Stimulated activated naive CD8-positive, alpha-beta T cell treated with anti-CD3 and anti-CD28 coated beads, Interleukin-15, Interleukin-2, amounts not matched to agents 100 ng/mL and 50 ng/mL, for 24 hours (primary cell): ENCODE data around the gene RNF123.
"Not testable (repeated sequence)": the region's sequence is repeated elsewhere in the genome, so short reads cannot be mapped to it uniquely, and the experiment has no call there.

ENCODE experiments used
- H3K27ac Mint-ChIP-seq: one replicate; pipeline ENCODE4 v1.8.0; 2021; ENCODE audit warnings: mild to moderate bottlenecking, mixed read lengths
- H3K27me3 Mint-ChIP-seq: one replicate; pipeline ENCODE4 v1.8.0; 2021; ENCODE audit warnings: mixed read lengths
- H3K36me3 Mint-ChIP-seq: one replicate; pipeline ENCODE4 v1.8.0; 2021; ENCODE audit warnings: low read depth, mixed read lengths
- H3K4me1 Mint-ChIP-seq: one replicate; pipeline ENCODE4 v1.8.0; 2021; ENCODE audit warnings: low read depth, mixed read lengths
- H3K4me3 Mint-ChIP-seq: one replicate; pipeline ENCODE4 v1.8.0; 2021; ENCODE audit warnings: mild to moderate bottlenecking, mixed read lengths
- H3K9me3 Mint-ChIP-seq: one replicate; pipeline ENCODE4 v1.8.0; 2021; ENCODE audit warnings: mixed read lengths

The RNF123 gene

GRCh38 chr3:49684453-49684852 is 4.9 kb upstream of the RNF123 start:
- Mint-ChIP-seq H3K4me1 (peaks cover 21% of the 10 kb centered on the region), H3K36me3 (peaks cover 18% of the 10 kb centered on the region)
- not testable (repeated sequence) for H3K9me3 Mint-ChIP-seq, H3K27ac Mint-ChIP-seq, H3K27me3 Mint-ChIP-seq, H3K4me3 Mint-ChIP-seq

- H3K36me3 Mint-ChIP-seq = peaks cover 11% of the 10 kb centered on the region
- H3K4me3 Mint-ChIP-seq, H3K27ac Mint-ChIP-seq, H3K27me3 Mint-ChIP-seq, H3K9me3 Mint-ChIP-seq: not testable (repeated sequence)
- H3K4me1 Mint-ChIP-seq = peaks cover 27% of the 10 kb centered on the region
Observed at GRCh38 chr3:49685103-49685502, 4.3 kb upstream of the RNF123 start.

DNA sequence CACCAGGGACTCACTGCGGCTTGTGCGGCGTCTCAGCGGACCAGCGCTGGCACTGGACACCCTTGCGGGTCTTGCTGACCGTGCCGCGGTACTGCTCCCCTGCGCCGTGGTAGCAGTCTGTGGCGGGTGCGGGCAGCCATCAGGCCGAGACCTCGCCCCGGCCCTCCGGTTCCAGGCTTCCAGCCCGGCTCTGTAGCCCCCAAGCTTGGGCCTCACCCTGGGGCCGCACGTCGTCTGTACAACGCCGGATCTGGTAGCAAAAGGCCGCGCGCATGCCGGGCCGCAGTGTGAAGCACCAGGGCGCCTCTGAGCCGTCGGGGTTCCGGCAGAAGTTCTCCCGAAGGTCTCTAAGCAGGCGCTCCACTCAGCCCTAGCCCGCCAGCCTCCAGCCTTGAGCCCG is 3.5 kb upstream of the RNF123 start:
- H3K27me3 Mint-ChIP-seq, H3K9me3 Mint-ChIP-seq, H3K27ac Mint-ChIP-seq, H3K4me3 Mint-ChIP-seq, H3K36me3 Mint-ChIP-seq: not testable (repeated sequence)
- peaks cover 34% of the 10 kb centered on the region for H3K4me1 Mint-ChIP-seq

DNA sequence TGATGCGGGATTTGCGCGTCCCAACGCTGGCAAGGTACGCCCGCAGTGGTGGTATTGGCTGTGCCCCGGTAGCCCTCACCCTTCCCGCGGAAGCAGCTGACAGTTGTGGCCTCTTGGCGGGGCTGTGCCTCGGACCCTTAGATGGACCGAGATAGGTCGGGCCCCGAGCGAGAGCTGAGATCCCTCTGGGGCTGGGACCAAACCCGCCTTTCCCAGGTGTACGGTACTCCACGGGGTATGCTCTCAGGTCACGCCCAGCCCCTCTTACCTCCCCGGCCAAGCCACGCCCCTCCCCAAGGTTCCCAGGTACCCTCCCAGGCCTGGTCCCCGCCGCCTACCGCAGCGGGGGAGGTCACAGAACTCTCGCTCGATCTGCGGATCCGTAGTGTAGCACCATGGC is 3.0 kb upstream of the RNF123 start:
- H3K36me3 Mint-ChIP-seq, H3K9me3 Mint-ChIP-seq, H3K27me3 Mint-ChIP-seq, H3K27ac Mint-ChIP-seq: not testable (repeated sequence)
- peak overlapping the region; percentile 35 for H3K4me3 Mint-ChIP-seq
- peaks cover 39% of the 10 kb centered on the region for H3K4me1 Mint-ChIP-seq

DNA sequence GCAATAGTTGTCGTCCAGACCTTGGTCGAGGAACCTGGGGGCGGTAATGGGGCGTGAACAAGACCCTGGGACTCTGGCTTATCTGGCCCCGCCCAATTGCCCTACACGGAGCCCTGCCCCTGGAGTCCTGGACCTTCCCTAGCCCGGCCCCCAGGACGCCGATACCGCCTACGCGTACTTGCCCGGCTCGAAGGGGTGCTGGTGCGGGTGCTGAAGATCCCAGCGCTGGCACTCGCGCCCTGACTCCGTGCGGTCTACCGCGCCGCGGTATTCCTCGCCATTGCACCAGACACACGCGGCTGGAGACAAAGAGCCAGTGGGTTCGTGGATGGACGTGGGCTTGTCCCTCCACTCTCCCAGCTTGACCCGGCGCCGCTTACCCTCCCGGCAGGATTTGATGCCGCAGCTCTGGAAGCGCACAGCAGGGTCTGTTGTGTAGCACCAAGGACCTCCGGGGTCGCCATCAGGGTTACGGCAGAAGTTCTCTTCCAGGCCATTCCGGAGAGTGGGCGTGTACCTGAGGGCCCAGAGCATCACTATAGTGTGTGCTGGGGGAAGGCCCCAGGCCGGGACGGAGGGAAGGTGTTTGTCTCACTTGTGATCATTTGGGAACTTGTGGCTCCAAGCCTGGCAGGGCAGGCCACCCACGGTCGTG is 2.5 kb upstream of the RNF123 start:
- H3K9me3 Mint-ChIP-seq, H3K4me3 Mint-ChIP-seq: not testable (repeated sequence)

GRCh38 chr3:49687424-49687795 is 1.9 kb upstream of the RNF123 start:
- not testable (repeated sequence) for H3K27ac Mint-ChIP-seq, H3K36me3 Mint-ChIP-seq, H3K27me3 Mint-ChIP-seq, H3K9me3 Mint-ChIP-seq, H3K4me3 Mint-ChIP-seq
- peaks cover 40% of the 10 kb centered on the region for H3K4me1 Mint-ChIP-seq

More for the DNA sequence above, 2.5 kb upstream of the RNF123 start:
- not testable (repeated sequence) for H3K36me3 Mint-ChIP-seq, H3K27me3 Mint-ChIP-seq, H3K27ac Mint-ChIP-seq
- H3K4me1 Mint-ChIP-seq = peaks cover 40% of the 10 kb centered on the region

- not testable (repeated sequence) for H3K27me3 Mint-ChIP-seq, H3K9me3 Mint-ChIP-seq, H3K36me3 Mint-ChIP-seq
- peaks cover 44% of the 10 kb centered on the region for H3K4me1 Mint-ChIP-seq
- peak overlapping the region; percentile 95 for H3K27ac Mint-ChIP-seq
- H3K4me3 Mint-ChIP-seq = peak overlapping the region; percentile 96
Observed at GRCh38 chr3:49688338-49689045, 865 bp upstream of the RNF123 start.

- not testable (repeated sequence) for H3K27me3 Mint-ChIP-seq
Observed at GRCh38 chr3:49689908-49690624, 709 bp downstream of the RNF123 start.

DNA sequence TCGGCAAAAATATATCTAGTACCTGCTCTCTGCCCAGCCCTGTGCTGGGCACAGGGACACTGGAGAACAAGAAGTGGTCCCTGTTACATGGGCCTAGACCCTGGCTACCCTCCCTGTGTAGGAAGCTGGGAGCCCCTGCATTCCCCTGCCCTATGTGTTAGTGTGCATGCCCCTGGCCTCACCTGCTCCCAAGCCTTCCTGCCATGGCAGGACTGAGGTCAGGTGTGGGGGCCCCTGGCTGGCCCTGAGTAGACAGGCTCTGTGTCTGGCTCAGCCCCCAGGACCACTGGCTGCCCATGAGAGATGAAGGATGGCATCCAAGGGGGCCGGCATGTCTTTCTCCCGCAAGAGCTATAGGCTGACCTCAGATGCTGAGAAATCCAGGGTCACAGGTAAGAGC is 1.5 kb downstream of the RNF123 start:
- H3K4me3 Mint-ChIP-seq = peak overlapping the region; percentile 96
- peaks cover 45% of the 10 kb centered on the region for H3K4me1 Mint-ChIP-seq
- H3K27ac Mint-ChIP-seq = peak overlapping the region; percentile 95
- H3K36me3 Mint-ChIP-seq, H3K27me3 Mint-ChIP-seq, H3K9me3 Mint-ChIP-seq: not testable (repeated sequence)

More at GRCh38 chr3:49689908-49690624, 709 bp downstream of the RNF123 start:
- H3K36me3 Mint-ChIP-seq, H3K9me3 Mint-ChIP-seq: not testable (repeated sequence)
- Mint-ChIP-seq H3K27ac (peak overlapping the region; percentile 95), H3K4me3 (peak overlapping the region; percentile 96), H3K4me1 (peaks cover 48% of the 10 kb centered on the region)

DNA sequence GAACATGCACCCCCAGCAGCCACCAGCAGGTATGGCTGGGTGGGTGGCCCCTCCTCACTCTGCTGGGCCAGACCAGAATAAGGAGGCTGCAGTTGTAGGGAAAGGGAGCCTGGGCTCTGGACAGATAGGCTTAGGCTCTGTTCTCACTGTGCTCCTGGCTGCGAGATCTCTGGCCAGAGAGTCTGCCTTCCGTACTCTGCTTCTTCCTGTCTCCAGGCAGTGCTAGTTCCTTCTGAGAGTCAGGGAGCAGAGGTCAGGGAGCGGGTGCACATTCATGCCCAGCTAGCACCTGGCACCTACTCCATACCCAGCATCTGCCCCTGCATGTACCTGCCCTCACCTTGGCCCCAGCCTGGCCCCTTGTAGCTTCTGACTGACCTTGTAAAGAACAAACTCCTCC is 2.1 kb downstream of the RNF123 start:
- H3K4me1 Mint-ChIP-seq = peaks cover 45% of the 10 kb centered on the region
- H3K36me3 Mint-ChIP-seq = not testable (repeated sequence)

DNA sequence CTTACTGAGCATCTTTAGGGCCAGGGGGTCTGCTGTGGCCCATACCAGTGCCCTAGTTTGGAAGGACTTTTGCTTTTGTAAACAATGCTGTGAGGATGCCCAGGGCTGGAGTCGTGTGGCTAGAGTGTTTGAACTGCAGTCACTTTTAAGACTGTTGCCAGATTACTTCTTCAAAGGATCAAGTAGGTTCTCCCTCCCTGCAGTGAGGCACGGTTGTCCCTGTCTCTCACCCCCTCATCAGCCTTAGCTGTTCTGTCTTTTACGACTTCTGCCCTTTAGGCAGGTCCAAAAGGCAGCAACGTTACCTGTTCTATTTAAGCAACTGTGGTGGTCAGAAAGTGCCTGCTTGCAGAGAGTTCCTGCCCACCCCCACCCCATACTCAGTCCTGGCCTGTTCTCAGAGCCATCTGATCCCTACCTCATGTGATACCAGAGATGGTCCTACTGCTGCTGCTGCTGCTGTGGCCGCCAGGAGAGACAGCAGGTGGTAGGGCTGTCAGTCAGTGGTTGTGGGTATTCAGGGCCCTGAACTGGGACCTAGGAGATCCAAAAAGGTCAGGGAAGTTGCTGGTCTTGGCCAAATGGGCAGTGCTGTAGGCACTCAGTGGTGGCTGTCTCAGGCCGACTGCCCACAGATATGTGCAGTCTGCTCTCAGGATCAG is 5.2 kb downstream of the RNF123 start:
- not testable (repeated sequence) for H3K27me3 Mint-ChIP-seq, H3K9me3 Mint-ChIP-seq, H3K4me3 Mint-ChIP-seq, H3K36me3 Mint-ChIP-seq, H3K27ac Mint-ChIP-seq
- H3K4me1 Mint-ChIP-seq = peaks cover 26% of the 10 kb centered on the region

More for the DNA sequence above, 2.1 kb downstream of the RNF123 start:
- H3K27ac Mint-ChIP-seq, H3K9me3 Mint-ChIP-seq, H3K4me3 Mint-ChIP-seq, H3K27me3 Mint-ChIP-seq: not testable (repeated sequence)

DNA sequence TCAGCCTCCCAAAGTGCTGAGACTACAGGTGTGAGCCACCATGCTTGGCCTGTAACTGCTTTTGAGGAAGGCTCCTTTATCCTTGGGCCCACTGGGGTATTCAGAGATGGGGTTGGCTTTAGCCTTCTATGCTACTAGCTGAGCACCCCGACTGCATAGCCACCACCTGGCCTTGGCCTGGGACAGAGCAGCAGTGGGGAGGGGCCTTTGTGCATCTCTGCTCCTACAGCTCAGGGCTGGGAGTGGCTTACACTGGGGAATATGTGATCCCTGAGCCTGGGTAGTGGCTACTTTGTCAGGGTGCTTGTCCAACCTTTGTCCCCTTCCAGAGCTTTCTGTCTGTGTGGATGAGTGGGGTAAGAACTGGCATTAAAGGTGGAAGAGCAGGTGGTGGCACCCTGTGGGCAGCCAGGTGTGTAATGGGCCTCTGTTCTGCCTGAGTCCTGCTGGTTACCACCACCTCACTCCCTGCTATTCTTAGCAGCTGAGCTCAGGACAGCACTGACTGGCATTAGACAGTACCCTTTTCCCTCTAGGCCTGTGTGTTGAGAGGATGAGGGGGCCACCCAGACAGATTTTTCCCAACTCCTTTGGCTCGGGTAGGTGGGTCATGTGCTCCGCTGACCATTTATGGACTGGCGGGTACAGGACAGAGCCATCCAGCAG is 6.1 kb downstream of the RNF123 start:
- H3K9me3 Mint-ChIP-seq, H3K27me3 Mint-ChIP-seq, H3K27ac Mint-ChIP-seq, H3K36me3 Mint-ChIP-seq, H3K4me3 Mint-ChIP-seq: not testable (repeated sequence)
- H3K4me1 Mint-ChIP-seq = peaks cover 18% of the 10 kb centered on the region

DNA sequence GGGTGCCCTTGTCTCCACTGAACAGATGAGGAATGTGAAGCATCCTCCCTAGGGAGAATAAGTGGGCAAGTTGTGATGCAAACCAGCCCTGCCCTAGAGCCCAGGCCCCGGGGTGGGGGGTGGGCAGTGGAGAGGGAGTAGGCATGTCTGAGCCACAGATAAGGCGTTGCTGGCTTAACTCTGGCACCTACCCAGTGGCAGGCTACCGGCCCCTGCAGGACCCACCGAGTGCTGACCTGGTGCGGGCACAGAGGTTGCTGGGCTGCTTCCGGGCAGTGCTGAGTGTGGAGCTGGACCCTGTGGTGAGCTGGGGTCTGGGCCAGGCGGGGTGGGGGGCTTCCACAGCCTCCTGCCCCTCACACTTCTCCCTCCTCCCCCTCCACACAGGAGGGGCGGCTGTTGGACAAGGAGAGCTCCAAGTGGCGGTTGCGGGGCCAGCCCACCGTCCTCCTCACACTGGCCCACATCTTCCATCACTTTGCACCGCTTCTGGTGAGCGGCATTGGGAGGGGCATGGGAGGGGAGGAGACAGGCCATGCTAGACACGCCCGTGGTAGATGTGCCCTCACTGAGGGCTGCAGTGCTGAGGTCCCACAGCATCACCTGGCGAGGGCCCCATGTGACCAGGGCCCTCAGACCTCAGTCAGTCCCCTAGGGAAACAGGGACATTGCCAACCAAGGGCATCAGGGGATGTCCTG is 10.1 kb downstream of the RNF123 start:
- no peaks in the 10 kb centered on the region for H3K4me1 Mint-ChIP-seq
- no peaks in the 10 kb centered on the region for H3K9me3 Mint-ChIP-seq
- no peak overlapping the region for H3K27ac Mint-ChIP-seq
- no peaks in the 10 kb centered on the region for H3K27me3 Mint-ChIP-seq
- peaks cover 3% of the 10 kb centered on the region for H3K36me3 Mint-ChIP-seq
- no peak overlapping the region for H3K4me3 Mint-ChIP-seq

DNA sequence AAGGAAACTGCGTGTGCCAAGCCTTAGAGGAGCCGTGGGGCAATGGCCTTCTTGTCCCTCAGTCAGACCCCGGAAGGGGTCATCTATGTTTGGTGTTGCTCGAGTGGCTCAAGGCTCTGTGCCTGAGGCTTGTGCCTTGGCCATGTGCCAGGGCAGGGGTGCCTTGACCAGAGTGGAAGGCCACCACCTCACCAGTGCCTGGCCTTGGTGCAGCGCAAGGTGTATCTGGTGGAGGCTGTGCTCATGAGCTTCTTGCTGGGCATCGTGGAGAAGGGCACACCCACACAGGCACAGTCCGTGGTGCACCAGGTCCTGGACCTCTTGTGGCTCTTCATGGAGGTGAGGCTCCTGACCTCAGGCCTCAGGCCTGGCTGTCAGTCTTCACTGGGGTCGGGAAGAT is 10.7 kb downstream of the RNF123 start:
- peaks cover 3% of the 10 kb centered on the region for H3K36me3 Mint-ChIP-seq
- no peak overlapping the region for H3K4me3 Mint-ChIP-seq
- H3K27ac Mint-ChIP-seq = no peak overlapping the region
- no peaks in the 10 kb centered on the region for H3K27me3 Mint-ChIP-seq
- H3K9me3 Mint-ChIP-seq = no peaks in the 10 kb centered on the region
- no peaks in the 10 kb centered on the region for H3K4me1 Mint-ChIP-seq
